H1 (cell line): Measurements from ENCODE around the gene NCOA6. TPM values are rescaled to one million over a fixed set of nuclear protein-coding genes. Genes with fewer than 3 reads are reported as not detected.
A peak's percentile ranks its signal among the peaks of the same experiment; 100 is the strongest.

Experiments
- CTCF ChIA-PET: fragments of 300-600 bp; sonication (Branson Sonifier 250); formaldehyde crosslinking; loops from one replicate; lab custom pipeline; 2021; ENCODE audit not compliant: partially characterized antibody; lab: Charles Lee
- POLR2A ChIA-PET: fragments of 300-600 bp; sonication (Branson Sonifier 250); formaldehyde crosslinking; loops from one replicate; lab custom pipeline; 2021; ENCODE audit warnings: inconsistent platforms; ENCODE audit not compliant: partially characterized antibody; lab: Charles Lee
- DNase-seq, 2 experiments: peaks; one replicate each; pipeline versions ENCODE4 v3.0.0 to v3.0.0-alpha.2; 2010 to 2022; ENCODE audit warnings: low spot score in 2 of 2, low read depth in 1 of 2, mixed read lengths in 1 of 2
- FAIRE-seq: peaks from 2 replicates; lab custom pipeline; 2011; peaks lifted over from hg19 to GRCh38; lab: Jason Lieb, UNC
- H2AFZ ChIP-seq: 2 replicates; pipeline ENCODE4 v1.8.1; 2012; ENCODE audit warnings: low read length, inconsistent platforms
- H2AK5ac ChIP-seq: 2 replicates; pipeline ENCODE4 v1.6.1; 2013; ENCODE audit warnings: low read depth, low read length
- H2BK120ac ChIP-seq: replicated peaks from 2 replicates; pipeline ENCODE3; 2013; ENCODE audit warnings: low read depth, low read length, inconsistent platforms
- H2BK12ac ChIP-seq: 2 replicates; pipeline ENCODE4 v1.6.1; 2013; ENCODE audit warnings: low read depth, low read length
- H2BK15ac ChIP-seq: 2 replicates; pipeline ENCODE4 v1.6.1; 2013; ENCODE audit warnings: low read length
- H2BK20ac ChIP-seq: 2 replicates; pipeline ENCODE4 v1.6.1; 2013; ENCODE audit warnings: low read length
- H2BK5ac ChIP-seq: 2 replicates; pipeline ENCODE4 v1.6.1; 2013; ENCODE audit warnings: low read depth, low read length
- H3K14ac ChIP-seq: 2 replicates; pipeline ENCODE4 v1.6.1; 2013; ENCODE audit warnings: inconsistent platforms; ENCODE audit not compliant: insufficient read length
- H3K18ac ChIP-seq: 2 replicates; pipeline ENCODE4 v1.6.1; 2013; ENCODE audit warnings: low read length; ENCODE audit errors: extremely low read depth
- H3K23ac ChIP-seq: 2 replicates; pipeline ENCODE4 v1.6.1; 2013; ENCODE audit warnings: inconsistent platforms; ENCODE audit not compliant: insufficient read length
- H3K23me2 ChIP-seq: 2 replicates; pipeline ENCODE4 v1.6.1; 2013; ENCODE audit warnings: low read depth, low read length
- H3K27ac ChIP-seq: 2 replicates; pipeline ENCODE4 v1.6.1; 2011; ENCODE audit warnings: low read depth, low read length, inconsistent platforms
- H3K27me3 ChIP-seq, 4 experiments: replicated peaks in 1 of 4; 1 replicate in 1 of 4; 2 replicates in 3 of 4; pipeline versions ENCODE4 v1.6.1 to v1.8.1; 2011 to 2013; ENCODE audit warnings: low read length in 3 of 4, mild to moderate bottlenecking in 3 of 4, inconsistent platforms in 2 of 4, mixed read lengths in 2 of 4, moderate library complexity in 1 of 4; ENCODE audit not compliant: control insufficient read depth in 3 of 4, insufficient read depth in 3 of 4; ENCODE audit errors: extremely low read depth in 1 of 4
- H3K36me3 ChIP-seq, 4 experiments: 2 replicates each; pipeline versions ENCODE4 v1.6.1 to v1.8.1; 2011 to 2013; ENCODE audit warnings: mild to moderate bottlenecking in 4 of 4, low read length in 3 of 4, moderate library complexity in 2 of 4, control low read depth in 1 of 4, inconsistent platforms in 1 of 4; ENCODE audit not compliant: insufficient read depth in 4 of 4, control insufficient read depth in 2 of 4
- H3K4ac ChIP-seq: replicated peaks from 2 replicates; pipeline ENCODE3; 2013; ENCODE audit warnings: low read length, low read depth, mixed read lengths, inconsistent platforms; ENCODE audit not compliant: insufficient read length
- H3K4me1 ChIP-seq, 4 experiments: replicated peaks in 1 of 4; 1 replicate in 1 of 4; 2 replicates in 3 of 4; pipeline versions ENCODE4 v1.6.1 to v1.8.1; 2011 to 2013; ENCODE audit warnings: low read length in 3 of 4, inconsistent platforms in 2 of 4, mixed read lengths in 1 of 4; ENCODE audit not compliant: insufficient read depth in 4 of 4, control insufficient read depth in 3 of 4
- H3K4me2 ChIP-seq, 2 experiments: 2 replicates each; pipeline versions ENCODE4 v1.6.1 to v1.8.1; 2011 to 2013; ENCODE audit warnings: low read depth in 2 of 2, low read length in 2 of 2, control low read depth in 1 of 2, inconsistent platforms in 1 of 2, mild to moderate bottlenecking in 1 of 2; ENCODE audit not compliant: insufficient read depth in 1 of 2
- H3K4me3 ChIP-seq, 4 experiments: fragments of 200-600, 300-600 bp in 1 of 4; sonication (generic), shearing (Covaris generic), sonication (Bioruptor Twin) in 1 of 4; 2 replicates each; pipeline versions ENCODE4 v1.5.1 to v1.8.1; 2011 to 2016; ENCODE audit warnings: low read length in 4 of 4, low read depth in 3 of 4, control low read depth in 2 of 4, inconsistent platforms in 2 of 4, mild to moderate bottlenecking in 2 of 4, mixed read lengths in 1 of 4, moderate library complexity in 1 of 4; ENCODE audit not compliant: insufficient read depth in 2 of 4; ENCODE audit errors: extremely low read depth in 1 of 4
- H3K56ac ChIP-seq: replicated peaks from 2 replicates; pipeline ENCODE3; 2013; ENCODE audit warnings: low read depth, mild to moderate bottlenecking, mixed read lengths, low read length, inconsistent platforms; ENCODE audit not compliant: insufficient read length
- H3K79me1 ChIP-seq: 2 replicates; pipeline ENCODE4 v1.6.1; 2013; ENCODE audit warnings: low read depth, low read length, control low read depth
- H3K79me2 ChIP-seq, 2 experiments: 2 replicates each; pipeline versions ENCODE4 v1.6.1 to v1.8.1; 2012 to 2013; ENCODE audit warnings: low read length in 2 of 2, mild to moderate bottlenecking in 2 of 2, inconsistent platforms in 1 of 2; ENCODE audit not compliant: insufficient read depth in 2 of 2, control insufficient read depth in 1 of 2
- H3K9ac ChIP-seq, 4 experiments: replicated peaks in 1 of 4; 1 replicate in 1 of 4; 2 replicates in 3 of 4; pipeline versions ENCODE4 v1.6.1 to v1.8.1; 2011 to 2013; ENCODE audit warnings: low read depth in 3 of 4, low read length in 3 of 4, control low read depth in 2 of 4, mild to moderate bottlenecking in 2 of 4, moderate library complexity in 2 of 4, inconsistent platforms in 1 of 4; ENCODE audit errors: extremely low read depth in 1 of 4
- H3K9me3 ChIP-seq, 2 experiments: 2 replicates each; pipeline versions ENCODE4 v1.6.1 to v1.8.1; 2012 to 2013; ENCODE audit warnings: mild to moderate bottlenecking in 2 of 2, moderate library complexity in 2 of 2, control low read depth in 1 of 2, inconsistent platforms in 1 of 2, low read depth in 1 of 2, low read length in 1 of 2, mixed read lengths in 1 of 2; ENCODE audit not compliant: insufficient read depth in 2 of 2
- H4K20me1 ChIP-seq, 2 experiments: replicated peaks in 1 of 2; 2 replicates each; pipeline versions ENCODE3 to v1.8.1; 2011 to 2013; ENCODE audit warnings: inconsistent platforms in 2 of 2, low read length in 2 of 2, mild to moderate bottlenecking in 1 of 2; ENCODE audit not compliant: insufficient read depth in 2 of 2, control insufficient read depth in 1 of 2
- H4K5ac ChIP-seq: 2 replicates; pipeline ENCODE4 v1.6.1; 2013; ENCODE audit warnings: low read length, low read depth, mixed read lengths, inconsistent platforms; ENCODE audit not compliant: insufficient read length
- H4K8ac ChIP-seq: 2 replicates; pipeline ENCODE4 v1.8.0; 2013; ENCODE audit warnings: mild to moderate bottlenecking, moderate library complexity, low read length, inconsistent platforms; ENCODE audit not compliant: insufficient read depth; ENCODE audit errors: extremely low read depth
- H4K91ac ChIP-seq: replicated peaks from 2 replicates; pipeline ENCODE3; 2013; ENCODE audit warnings: low read length, mixed read lengths, inconsistent platforms; ENCODE audit not compliant: insufficient read length
- GABPA ChIP-seq: IDR thresholded peaks from 2 replicates; pipeline ENCODE4 v1.6.1; 2011; ENCODE audit warnings: mild to moderate bottlenecking, low read length, moderate library complexity, borderline replicate concordance; ENCODE audit not compliant: insufficient read depth
- HDAC6 ChIP-seq: IDR thresholded peaks from one replicate; pipeline ENCODE4 v1.7.1; 2012; ENCODE audit warnings: low read depth, mild to moderate bottlenecking, inconsistent platforms, low read length, moderate library complexity
- SAP30 ChIP-seq: fragments of 300-600 bp; sonication (generic); IDR thresholded peaks from 2 replicates; pipeline ENCODE4 v1.7.1; 2012; ENCODE audit warnings: low read length, moderate library complexity, mild to moderate bottlenecking, inconsistent platforms; ENCODE audit not compliant: insufficient read depth, insufficient replicate concordance
- SP1 ChIP-seq: IDR thresholded peaks from 2 replicates; pipeline ENCODE4 v1.6.1; 2011; ENCODE audit warnings: low read depth, low read length
- SP2 ChIP-seq: IDR thresholded peaks from 2 replicates; pipeline ENCODE4 v1.6.1; 2012; ENCODE audit warnings: mild to moderate bottlenecking, low read length, inconsistent platforms
- SRF ChIP-seq: IDR thresholded peaks from 2 replicates; pipeline ENCODE4 v1.6.1; 2011; ENCODE audit warnings: mild to moderate bottlenecking, low read depth, low read length, moderate library complexity
- SUZ12 ChIP-seq: fragments of 200-600 bp; sonication (generic); IDR thresholded peaks from 2 replicates; pipeline ENCODE4 v1.6.1; 2012; ENCODE audit warnings: mild to moderate bottlenecking, inconsistent platforms, low read length, moderate library complexity, mixed read lengths
- WGBS, 2 experiments: shearing (Covaris generic) in 1 of 2; methylation state at CpG; one replicate each; pipeline versions ENCODE4 v1.1.6 to v1.1.7; 2013 to 2015; ENCODE audit warnings: low lambda C conversion rate in 2 of 2, mixed read lengths in 2 of 2, inconsistent platforms in 1 of 2, low coverage in 1 of 2, missing lambda C conversion rate in 1 of 2; ENCODE audit not compliant: insufficient replicate concordance in 2 of 2, insufficient coverage in 1 of 2, insufficient read length in 1 of 2; ENCODE audit errors: extremely low coverage in 1 of 2, missing lambda C conversion rate in 1 of 2; 5-methylcytosine and 5-hydroxymethylcytosine counted together
- polyA plus RNA-seq, 7 experiments: library from polyadenylated mRNA; depleted of rRNA in 3 of 7; stranded (reverse) in 5 of 7; unstranded in 2 of 7; fragments of >200 nt in 5 of 7; fragments of 200-250 nt in 2 of 7; gene quantifications; 1 replicate in 5 of 7; 2 replicates in 1 of 7; 4 replicates in 1 of 7; pipeline versions ENCODE4 v1.2.1 to v1.2.3, GENCODE V29; 2011 to 2013; ENCODE audit warnings: missing spikeins in 2 of 7, mixed read lengths in 2 of 7
- total RNA-seq: library from RNA; stranded (reverse); fragmentation: NEBNext Ultra II Directional; extraction: Animal tissue kit (Norgen Biotek cat#: 25700); gene quantifications from 2 replicates; pipeline ENCODE4 v1.2.1, GENCODE V29; 2021

Gene NCOA6
- total and polyA plus RNA-seq, 2 of the 8 experiments (the other 6 are each of a cell fraction or from before 2014, with no cell fraction given), result 9.0 to 9.5 TPM

DNA sequence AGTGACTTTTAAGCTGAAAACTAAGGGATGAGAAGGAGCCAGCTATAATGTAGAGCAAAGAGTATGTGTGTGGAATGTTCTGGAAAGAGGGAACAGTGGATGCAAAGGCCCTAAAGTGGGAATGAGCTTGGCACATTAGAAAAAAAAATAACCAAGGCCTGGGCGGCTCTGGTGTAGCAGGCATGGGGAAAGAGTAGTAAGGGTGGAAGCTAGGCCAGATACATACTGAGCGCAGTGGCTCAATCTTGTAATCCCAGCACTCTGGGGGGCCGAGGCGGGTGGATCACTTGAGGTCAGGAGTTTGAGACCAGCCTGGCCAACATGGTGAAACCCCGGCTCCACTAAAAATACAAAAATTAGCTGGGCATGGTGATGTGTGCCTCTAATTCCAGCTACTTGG, 38.8 kb upstream of the NCOA6 start:
- Histone ChIP-seq H3K23me2 (peaks cover 2% of the 10 kb centered on the region; the same call in 1 of the 2 replicates), H2BK20ac (no peak overlapping the region), H4K8ac (no peak overlapping the region), H3K18ac (no peak overlapping the region), H3K4me1 (peaks cover 5 to 15% (median 7%) of the 10 kb centered on the region in 4 experiments; a peak in 6 of 7 replicates), H4K91ac (no peak overlapping the region), H2BK120ac (no peak overlapping the region), H3K4me2 (peak overlapping the region; percentile 52 to 73; a peak in 3 of 4 replicates), H2AK5ac (no peak overlapping the region), H2BK5ac (no peak overlapping the region), H3K9ac (no peak overlapping the region), H4K20me1 (no peaks in the 10 kb centered on the region), H2BK12ac (no peak overlapping the region), H2AFZ (no peak overlapping the region), H3K4ac (no peak overlapping the region), H3K23ac (no peak overlapping the region), H3K9me3 (no peaks in the 10 kb centered on the region), H3K36me3 (peaks cover 0 to 3% (median 0%) of the 10 kb centered on the region in 4 experiments; a peak in 5 of 8 replicates), H2BK15ac (no peak overlapping the region), H3K79me2 (no peaks in the 10 kb centered on the region), H3K56ac (no peak overlapping the region), H3K4me3 (peak overlapping the region in 1 of 4 experiments; percentile 54; a peak in 1 of 8 replicates), H4K5ac (no peak overlapping the region), H3K14ac (no peak overlapping the region), H3K27me3 (no peaks in the 10 kb centered on the region; a peak in 1 of 7 replicates), H3K27ac (no peak overlapping the region), H3K79me1 (no peaks in the 10 kb centered on the region)
- DNase-seq, result no peak
- 92% methylated on average over 5 of the region's 5 CpGs; no CpG with 5 or more reads in 1 of the 2 experiments for WGBS, 2 experiments
- no peak for TF ChIP-seq HDAC6
- TF ChIP-seq SUZ12, result no peak
- TF ChIP-seq SAP30, result no peak
- no peak for TF ChIP-seq GABPA
- no peak for TF ChIP-seq SP1
- no peak for TF ChIP-seq SRF
- TF ChIP-seq SP2, result no peak
- POLR2A ChIA-PET, result interaction anchor here (0.9 kb wide), 1 partner anchor 24 kb away, joined by 4 read pairs; no protein-coding TSS in a partner anchor
- FAIRE-seq, result no peak
- CTCF ChIA-PET, result interaction anchor here (0.6 to 2.7 kb wide), 5 partner anchors 8 to 99 kb away, joined by 3 to 15 read pairs (median 4); partner anchors contain the start of gene GGT7
